HCT116 (cell line): Measurements from ENCODE around the gene GPR157. TPM values are rescaled to one million over a fixed set of nuclear protein-coding genes. Genes with fewer than 3 reads are reported as not detected.

Experiments used
- ATAC-seq: fragments of 200-7000 bp; cut with Tn5 transposase; 2 replicates; pipeline ENCODE4 v1.9.1; 2020; ENCODE audit warnings: mild to moderate bottlenecking, moderate library complexity
- BruUV-seq: library from RNA; stranded (reverse); fragments of 400-500 nt; replicated peaks from 2 replicates; lab custom pipeline; 2021; lab: Mats Ljungman, UMichigan
- CTCF ChIA-PET: fragments of 300-600 bp; sonication (Branson Sonifier 250); formaldehyde crosslinking; loops from one replicate; lab custom pipeline; 2021; ENCODE audit warnings: antibody characterized with exemption; lab: Charles Lee
- POLR2A ChIA-PET: fragments of 300-600, 350-600 bp; sonication (Branson Sonifier 250); formaldehyde crosslinking; loops from one replicate; lab custom pipeline; 2021; ENCODE audit warnings: antibody characterized with exemption; lab: Charles Lee
- RAD21 ChIA-PET, 2 experiments: fragments of 300-600 bp; sonication (Branson Sonifier 250); formaldehyde crosslinking; loops; one replicate each; lab custom pipeline; 2023; ENCODE audit warnings: low total read pairs in 2 of 2; ENCODE audit not compliant: uncharacterized antibody in 2 of 2, unreplicated experiment in 2 of 2, low non-redundant PET in 1 of 2; lab: Charles Lee
- DNase-seq: peaks from one replicate; pipeline ENCODE4 v3.0.0-alpha.2; 2010; ENCODE audit warnings: low read depth, low spot score
- H2AFZ ChIP-seq: fragments of 200-600 bp; shearing (Covaris generic), sonication (generic); 2 replicates; pipeline ENCODE4 v1.6.1; 2017; ENCODE audit warnings: low read depth, mixed run types, mixed read lengths, antibody characterized with exemption, low read length; ENCODE audit not compliant: poor library complexity, severe bottlenecking
- H3K27ac ChIP-seq: 2 replicates; pipeline ENCODE4 v1.5.1; 2012; ENCODE audit warnings: low read depth, low read length
- H3K27me3 ChIP-seq: fragments of 200-600 bp; sonication (generic); 2 replicates; pipeline ENCODE4 v1.6.1; 2016; ENCODE audit warnings: mixed run types, low read length, mixed read lengths; ENCODE audit not compliant: insufficient read depth
- H3K36me3 ChIP-seq, 2 experiments: fragments of 200-500 bp in 1 of 2; fragments of 200-600 bp in 1 of 2; sonication (Bioruptor generic) in 1 of 2; sonication (generic) in 1 of 2; 2 replicates each; pipeline versions ENCODE4 v1.5.1 to v1.6.1; 2014 to 2016; ENCODE audit warnings: low read length in 2 of 2, inconsistent platforms in 1 of 2, mixed read lengths in 1 of 2, mixed run types in 1 of 2; ENCODE audit not compliant: insufficient read depth in 2 of 2, control insufficient read depth in 1 of 2
- H3K4me1 ChIP-seq, 2 experiments: fragments of 200-600 bp in 1 of 2; sonication (generic) in 1 of 2; 2 replicates each; pipeline versions ENCODE4 v1.5.1 to v1.6.1; 2012 to 2017; ENCODE audit warnings: low read length in 2 of 2, inconsistent platforms in 1 of 2, mild to moderate bottlenecking in 1 of 2, mixed read lengths in 1 of 2, mixed run types in 1 of 2, moderate library complexity in 1 of 2; ENCODE audit not compliant: insufficient read depth in 2 of 2, control insufficient read depth in 1 of 2
- H3K4me2 ChIP-seq: fragments of 200-600 bp; sonication (generic); 2 replicates; pipeline ENCODE4 v1.6.1; 2017; ENCODE audit warnings: mixed run types, low read length, mixed read lengths
- H3K4me3 ChIP-seq, 2 experiments: fragments of 200-600 bp in 1 of 2; sonication (generic) in 1 of 2; replicated peaks in 1 of 2; 2 replicates each; pipeline ENCODE4 v1.5.1; 2011 to 2016; ENCODE audit warnings: low read length in 2 of 2, control low read depth in 1 of 2, low read depth in 1 of 2, mild to moderate bottlenecking in 1 of 2, mixed read lengths in 1 of 2, mixed run types in 1 of 2
- H3K79me2 ChIP-seq: fragments of 200-600 bp; sonication (generic); 2 replicates; pipeline ENCODE4 v1.6.1; 2017; ENCODE audit warnings: mild to moderate bottlenecking, mixed run types, low read length, moderate library complexity, mixed read lengths; ENCODE audit not compliant: insufficient read depth
- H3K9ac ChIP-seq: fragments of 200-600 bp; sonication (generic); 2 replicates; pipeline ENCODE4 v1.6.1; 2016; ENCODE audit warnings: low read length, mixed read lengths
- H3K9me2 ChIP-seq: fragments of 200-600 bp; sonication (generic), shearing (Covaris generic); 2 replicates; pipeline ENCODE4 v1.6.1; 2017; ENCODE audit warnings: mixed run types, mild to moderate bottlenecking, moderate library complexity; ENCODE audit not compliant: insufficient read depth
- H3K9me3 ChIP-seq, 2 experiments: fragments of 200-500 bp in 1 of 2; fragments of 200-600 bp in 1 of 2; sonication (Bioruptor generic) in 1 of 2; sonication (generic) in 1 of 2; 2 replicates each; pipeline ENCODE4 v1.6.1; 2014 to 2017; ENCODE audit warnings: low read length in 2 of 2, mixed read lengths in 2 of 2, inconsistent platforms in 1 of 2, low read depth in 1 of 2, mild to moderate bottlenecking in 1 of 2, mixed run types in 1 of 2, moderate library complexity in 1 of 2; ENCODE audit not compliant: control insufficient read depth in 1 of 2, insufficient read depth in 1 of 2
- H4K20me1 ChIP-seq: fragments of 200-600 bp; sonication (generic), shearing (Covaris generic); 2 replicates; pipeline ENCODE4 v1.6.1; 2017; ENCODE audit warnings: mixed run types, mild to moderate bottlenecking, moderate library complexity; ENCODE audit not compliant: insufficient read depth
- EZH2 ChIP-seq: fragments of 200-600 bp; sonication (generic); IDR thresholded peaks from 2 replicates; pipeline ENCODE4 v1.6.1; 2017; ENCODE audit warnings: antibody characterized with exemption, mixed run types
- MAX ChIP-seq: IDR thresholded peaks from 2 replicates; pipeline ENCODE4 v1.6.1; 2012
- POLR2A ChIP-seq: IDR thresholded peaks from 2 replicates; pipeline ENCODE4 v1.7.0; 2011; ENCODE audit warnings: borderline replicate concordance; ENCODE audit not compliant: insufficient read depth, insufficient read length; ENCODE audit errors: extremely low read depth
- SIN3A ChIP-seq: IDR thresholded peaks from 2 replicates; pipeline ENCODE4 v1.6.1; 2012; ENCODE audit warnings: low read depth
- ZBTB33 ChIP-seq: IDR thresholded peaks from 2 replicates; pipeline ENCODE4 v1.6.1; 2011; ENCODE audit warnings: mild to moderate bottlenecking, low read length, moderate library complexity; ENCODE audit not compliant: insufficient replicate concordance; ENCODE audit errors: extremely low read depth
- intact Hi-C: fragments of 100-400 bp; cut with micrococcal nuclease; formaldehyde crosslinking; loops from 2 replicates; pipeline ENCODE4 v1.10.0; 2022
- total RNA-seq: library from RNA; stranded (reverse); gene quantifications from one replicate; pipeline ENCODE4 v1.2.1, GENCODE V29; 2021; ENCODE audit not compliant: unreplicated experiment

Gene GPR157
- total RNA-seq, 1 experiment from 2014 or later, result 7.7 TPM

- TF ChIP-seq MAX, result no peak
Observed at GRCh38 chr1:9111957-9112356, 16.9 kb downstream of the GPR157 start (continued).

- ChIA-PET POLR2A (interaction anchor here (1.6 kb wide), 1 partner anchor 85 kb away, joined by 6 read pairs; no protein-coding TSS in a partner anchor), CTCF (interaction anchor here (1.0 to 3.3 kb wide), 21 partner anchors 9 to 380 kb away, joined by 3 to 54 read pairs (median 5); partner anchors contain the start of gene H6PD), RAD21 (interaction anchor here (1.0 to 1.5 kb wide), 4 partner anchors 85 to 380 kb away, joined by 4 to 11 read pairs (median 8); partner anchors contain the start of gene H6PD (in 1 of the 2))
- H3K79me2 ChIP-seq, result no peaks in the 10 kb centered on the region
- TF ChIP-seq SIN3A (no peak), EZH2 (no peak), POLR2A (no peak), ZBTB33 (no peak)
- DNase-seq (no peak), ATAC-seq (no peak)
- no peak overlapping the region for H3K4me3 ChIP-seq
- no peak overlapping the region for H3K9ac ChIP-seq
- peaks cover 0 to 3% of the 10 kb centered on the region in 2 experiments; a peak in 2 of 4 replicates for H3K4me1 ChIP-seq
- intact Hi-C loops, result loop anchor here (2.0 to 5.0 kb wide), 2 partner anchors 139 to 381 kb away; no protein-coding TSS in a partner anchor
- H4K20me1 ChIP-seq, result no peaks in the 10 kb centered on the region
- no peaks in the 10 kb centered on the region for H3K36me3 ChIP-seq
- H2AFZ ChIP-seq, result no peak overlapping the region
- H3K27me3 ChIP-seq, result no peaks in the 10 kb centered on the region
- no peaks in the 10 kb centered on the region for H3K9me2 ChIP-seq
- no peak overlapping the region for H3K4me2 ChIP-seq
- no TSS peak for BruUV-seq
- H3K9me3 ChIP-seq, result no peaks in the 10 kb centered on the region
- H3K27ac ChIP-seq, result no peak overlapping the region
Observed at GRCh38 chr1:9111357-9111691, 17.6 kb downstream of the GPR157 start.
